Glutamatergic neuron (in vitro differentiated cells): ENCODE results near the gene PLCB4. TPM values are rescaled to one million over a fixed set of nuclear protein-coding genes. Genes with fewer than 3 reads are reported as not detected.

Source experiments
- DNase-seq: peaks from one replicate; pipeline ENCODE4 v3.0.0; 2022
- H3K27ac Mint-ChIP-seq: one replicate; pipeline ENCODE4 v1.8.0; 2020; ENCODE audit warnings: mild to moderate bottlenecking, mixed read lengths, inconsistent platforms; ENCODE audit not compliant: unreplicated experiment
- H3K27me3 Mint-ChIP-seq: one replicate; pipeline ENCODE4 v1.8.0; 2020; ENCODE audit warnings: mild to moderate bottlenecking, moderate library complexity, mixed read lengths, inconsistent platforms; ENCODE audit not compliant: unreplicated experiment
- H3K36me3 Mint-ChIP-seq: one replicate; pipeline ENCODE4 v1.8.0; 2020; ENCODE audit warnings: mild to moderate bottlenecking, mixed read lengths, inconsistent platforms; ENCODE audit not compliant: unreplicated experiment
- H3K4me1 Mint-ChIP-seq: one replicate; pipeline ENCODE4 v1.8.0; 2020; ENCODE audit warnings: mild to moderate bottlenecking, low read depth, mixed read lengths, inconsistent platforms; ENCODE audit not compliant: unreplicated experiment
- H3K4me3 Mint-ChIP-seq: one replicate; pipeline ENCODE4 v1.8.0; 2020; ENCODE audit warnings: mild to moderate bottlenecking, mixed read lengths, inconsistent platforms; ENCODE audit not compliant: unreplicated experiment
- H3K9me3 Mint-ChIP-seq: one replicate; pipeline ENCODE4 v1.8.0; 2020; ENCODE audit warnings: mild to moderate bottlenecking, moderate library complexity, mixed read lengths, inconsistent platforms; ENCODE audit not compliant: unreplicated experiment
- CTCF ChIP-seq: fragments of 200-600 bp; sonication (generic); IDR thresholded peaks from one replicate; pipeline ENCODE4 v1.5.0; 2021; ENCODE audit not compliant: partially characterized antibody, unreplicated experiment
- total RNA-seq: library from RNA; stranded (reverse); fragmentation: NEBNext Ultra II Directional; extraction: Animal tissue kit (Norgen Biotek cat#: 25700); gene quantifications from one replicate; pipeline ENCODE4 v1.2.1, GENCODE V29; 2021; ENCODE audit not compliant: unreplicated experiment

The PLCB4 gene
- total RNA-seq, 1 donor from 2014 or later = 28.9 TPM

- TF ChIP-seq CTCF = no peak
- no peak overlapping the region for H3K4me3 Mint-ChIP-seq
- no peaks in the 10 kb centered on the region for H3K36me3 Mint-ChIP-seq
- no peak overlapping the region for H3K27ac Mint-ChIP-seq
- peaks cover 1% of the 10 kb centered on the region for H3K27me3 Mint-ChIP-seq
- DNase-seq = no peak
- H3K9me3 Mint-ChIP-seq = no peaks in the 10 kb centered on the region
- no peaks in the 10 kb centered on the region for H3K4me1 Mint-ChIP-seq
Measured at GRCh38 chr20:9416421-9416820, 347.5 kb downstream of the PLCB4 start.

GRCh38 chr20:9417665-9418064 is 348.8 kb downstream of the PLCB4 start:
- TF ChIP-seq CTCF = no peak
- Mint-ChIP-seq H3K4me3 (no peak overlapping the region), H3K9me3 (no peaks in the 10 kb centered on the region), H3K4me1 (no peaks in the 10 kb centered on the region), H3K27me3 (no peaks in the 10 kb centered on the region), H3K27ac (no peak overlapping the region), H3K36me3 (no peaks in the 10 kb centered on the region)
- no peak for DNase-seq

GRCh38 chr20:9422321-9423057 is 353.6 kb downstream of the PLCB4 start:
- Mint-ChIP-seq H3K27me3 (no peaks in the 10 kb centered on the region), H3K27ac (no peak overlapping the region), H3K36me3 (no peaks in the 10 kb centered on the region), H3K4me1 (no peaks in the 10 kb centered on the region), H3K4me3 (no peak overlapping the region), H3K9me3 (no peaks in the 10 kb centered on the region)
- no peak for DNase-seq
- TF ChIP-seq CTCF = no peak

- DNase-seq = no peak
- no peaks in the 10 kb centered on the region for H3K9me3 Mint-ChIP-seq
- no peak overlapping the region for H3K27ac Mint-ChIP-seq
- H3K4me1 Mint-ChIP-seq = no peaks in the 10 kb centered on the region
- no peaks in the 10 kb centered on the region for H3K36me3 Mint-ChIP-seq
- H3K4me3 Mint-ChIP-seq = no peak overlapping the region
- TF ChIP-seq CTCF = no peak
- no peaks in the 10 kb centered on the region for H3K27me3 Mint-ChIP-seq
Measured at GRCh38 chr20:9424551-9424950, 355.7 kb downstream of the PLCB4 start.

- TF ChIP-seq CTCF = no peak
- Mint-ChIP-seq H3K4me1 (no peaks in the 10 kb centered on the region), H3K9me3 (no peaks in the 10 kb centered on the region), H3K4me3 (no peak overlapping the region), H3K36me3 (no peaks in the 10 kb centered on the region), H3K27ac (no peak overlapping the region), H3K27me3 (no peaks in the 10 kb centered on the region)
- no peak for DNase-seq
Measured at GRCh38 chr20:9427430-9428291, 358.8 kb downstream of the PLCB4 start.
